ENCODE measurements around the gene TLE5.

Gene TLE5

DNA sequence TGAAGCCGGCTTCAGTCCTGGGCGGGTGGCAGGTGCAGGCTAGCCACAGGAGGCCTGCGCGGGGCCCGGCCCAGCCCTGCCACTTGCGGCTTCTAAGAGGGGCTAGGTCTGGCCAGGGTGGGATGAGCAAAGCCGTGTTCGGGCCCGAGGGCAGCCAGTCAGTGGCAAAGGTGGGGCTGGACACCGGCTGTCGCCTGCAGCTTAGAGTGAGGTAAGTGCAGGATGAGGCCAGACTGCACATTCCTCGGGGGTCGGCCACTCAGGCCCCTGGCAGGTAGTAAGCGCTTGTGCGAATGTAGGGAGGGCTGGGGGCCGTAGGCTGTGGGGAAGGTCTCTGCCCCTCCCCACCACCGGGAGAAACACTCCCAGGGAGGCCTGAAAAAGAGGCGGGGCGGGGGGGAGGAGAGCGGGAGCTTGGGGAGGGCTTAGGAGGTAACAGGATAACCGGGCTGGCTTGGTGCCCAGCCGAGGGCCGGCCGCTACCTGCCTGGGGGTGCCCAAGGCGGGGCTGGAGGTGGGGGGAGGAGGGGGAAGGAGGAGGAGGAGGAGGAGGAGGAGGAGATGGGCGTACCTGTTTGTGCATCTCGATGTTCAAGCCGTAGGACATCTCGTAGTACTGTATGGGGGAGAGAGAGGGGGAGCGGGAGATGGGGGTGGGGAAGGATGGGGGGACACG lies 6.4 kb downstream of the TLE5 start:
- no peak overlapping the region for H2BK12ac ChIP-seq (ENCODE audit: low read length)
- no peak overlapping the region for H4K8ac ChIP-seq (ENCODE audit: low read depth, low read length)
- H3K14ac ChIP-seq (ENCODE audit: low read length): peak overlapping the region; percentile 63
- H3K18ac ChIP-seq (ENCODE audit: low read length): peak overlapping the region; percentile 84
- H2AFZ ChIP-seq (ENCODE audit: low read length): no peak overlapping the region
- peaks cover 0 to 4% (median 0%) of the 10 kb centered on the region in 3 experiments for H3K27me3 ChIP-seq (ENCODE audit: control insufficient read depth in 3 of 3, insufficient read depth in 3 of 3, low read depth in 1 of 3, low read length in 3 of 3)
- no peak overlapping the region for H3K4me3 ChIP-seq (ENCODE audit: low read length in 2 of 2)
- no CpG with 5 or more reads among the region's 31 CpGs for WGBS, 2 donors (ENCODE audit: extremely low coverage in 2 of 2, insufficient read length in 2 of 2, insufficient replicate concordance in 1 of 2)
- H3K9ac ChIP-seq (ENCODE audit: low read depth, low read length, poor library complexity): peak overlapping the region; percentile 35
- H2BK15ac ChIP-seq (ENCODE audit: low read length): peak overlapping the region; percentile 80
- H3K4ac ChIP-seq (ENCODE audit: low read length): peak overlapping the region; percentile 38
- no peak overlapping the region for H3K27ac ChIP-seq (replicated peaks; ENCODE audit: low read length)
- peaks cover 13 to 78% of the 10 kb centered on the region in 2 donors for H3K36me3 ChIP-seq (replicated peaks in 1 of 2; ENCODE audit: control insufficient read depth in 2 of 2, insufficient read depth in 2 of 2, low read length in 2 of 2)
- peak overlapping the region; percentile 14 for H3K4me2 ChIP-seq (ENCODE audit: insufficient read depth, low read length, poor library complexity, severe bottlenecking)
- H4K91ac ChIP-seq (ENCODE audit: low read depth, low read length, poor library complexity): peak overlapping the region; percentile 81
- no peak overlapping the region for H2BK120ac ChIP-seq (ENCODE audit: low read depth, low read length)
- H3K4me1 ChIP-seq (ENCODE audit: control insufficient read depth in 2 of 2, insufficient read depth in 1 of 2, low read depth in 1 of 2, low read length in 2 of 2): peaks cover 4 to 17% of the 10 kb centered on the region in 2 donors
- peaks cover 0 to 3% of the 10 kb centered on the region in 2 donors for H3K9me3 ChIP-seq (replicated peaks in 1 of 2; ENCODE audit: control insufficient read depth in 2 of 2, insufficient read depth in 1 of 2, low read depth in 1 of 2, low read length in 2 of 2)
- H3K79me1 ChIP-seq (ENCODE audit: low read depth, low read length): no peaks in the 10 kb centered on the region
- no peak for DNase-seq (ENCODE audit: low spot score)
- H2BK5ac ChIP-seq (ENCODE audit: low read length): peak overlapping the region; percentile 79
- peak overlapping the region; percentile 81 for H2AK5ac ChIP-seq (ENCODE audit: low read depth, low read length)
- H3K23ac ChIP-seq (ENCODE audit: low read depth, low read length, poor library complexity): peak overlapping the region; percentile 62

DNA sequence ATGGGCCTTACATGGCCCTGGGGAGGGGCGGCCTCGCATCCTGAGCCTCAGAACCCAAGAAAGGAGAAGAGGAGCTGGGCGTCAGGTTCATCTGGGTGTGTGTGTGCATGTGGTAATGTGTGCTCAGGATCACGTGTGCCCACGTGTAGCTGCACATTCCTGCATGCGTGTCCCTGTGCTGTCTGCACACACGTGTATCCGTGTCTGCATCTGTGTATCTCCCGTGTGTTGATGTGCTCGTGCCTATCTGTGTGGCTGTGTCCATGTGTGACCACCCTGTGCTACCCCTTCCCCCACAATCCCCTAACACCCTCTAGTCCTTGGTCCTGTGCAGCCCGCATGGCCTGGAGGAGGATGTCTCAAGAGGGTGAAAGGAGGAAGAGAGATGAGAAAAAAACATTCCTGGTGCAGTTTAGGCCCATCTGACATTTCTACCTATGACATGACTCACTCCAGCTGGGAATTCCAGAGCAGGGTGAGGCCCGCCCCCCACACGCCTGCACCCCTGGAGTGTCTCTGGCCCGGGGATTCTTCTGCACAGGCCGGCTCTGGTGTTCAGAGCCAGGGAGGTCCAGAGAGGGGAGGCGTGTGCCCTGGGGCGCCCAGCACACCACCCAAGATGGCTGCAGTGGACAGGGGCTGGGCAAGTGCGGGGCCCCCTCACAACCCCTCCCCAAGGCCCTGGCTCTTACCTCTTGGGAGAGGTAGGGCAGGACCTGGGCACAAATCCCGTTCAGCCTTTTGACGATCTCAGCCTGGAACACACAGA lies 7.1 kb downstream of the TLE5 start:
- Histone ChIP-seq H3K4ac (ENCODE audit: low read length) (peak overlapping the region; percentile 38), H3K23ac (ENCODE audit: low read depth, low read length, poor library complexity) (peak overlapping the region; percentile 70), H3K9ac (ENCODE audit: low read depth, low read length, poor library complexity) (peak overlapping the region; percentile 74), H3K36me3 (replicated peaks in 1 of 2; ENCODE audit: control insufficient read depth in 2 of 2, insufficient read depth in 2 of 2, low read length in 2 of 2) (peaks cover 13 to 74% of the 10 kb centered on the region in 2 donors), H3K27ac (replicated peaks; ENCODE audit: low read length) (no peak overlapping the region), H2BK120ac (ENCODE audit: low read depth, low read length) (no peak overlapping the region), H2BK12ac (ENCODE audit: low read length) (peak overlapping the region; percentile 51), H3K4me1 (ENCODE audit: control insufficient read depth in 2 of 2, insufficient read depth in 1 of 2, low read depth in 1 of 2, low read length in 2 of 2) (peaks cover 4 to 17% of the 10 kb centered on the region in 2 donors), H3K9me3 (replicated peaks in 1 of 2; ENCODE audit: control insufficient read depth in 2 of 2, insufficient read depth in 1 of 2, low read depth in 1 of 2, low read length in 2 of 2) (peaks cover 0 to 3% of the 10 kb centered on the region in 2 donors), H3K4me3 (ENCODE audit: low read length in 2 of 2) (peak overlapping the region in 1 of 2 donors; percentile 59), H3K14ac (ENCODE audit: low read length) (peak overlapping the region; percentile 72), H4K91ac (ENCODE audit: low read depth, low read length, poor library complexity) (peak overlapping the region; percentile 81), H3K18ac (ENCODE audit: low read length) (peak overlapping the region; percentile 84), H3K79me1 (ENCODE audit: low read depth, low read length) (no peaks in the 10 kb centered on the region), H3K27me3 (ENCODE audit: control insufficient read depth in 3 of 3, insufficient read depth in 3 of 3, low read depth in 1 of 3, low read length in 3 of 3) (peaks cover 0 to 4% (median 0%) of the 10 kb centered on the region in 3 experiments), H4K8ac (ENCODE audit: low read depth, low read length) (no peak overlapping the region), H2AFZ (ENCODE audit: low read length) (no peak overlapping the region), H2AK5ac (ENCODE audit: low read depth, low read length) (peak overlapping the region; percentile 81), H2BK5ac (ENCODE audit: low read length) (peak overlapping the region; percentile 79), H3K4me2 (ENCODE audit: insufficient read depth, low read length, poor library complexity, severe bottlenecking) (no peak overlapping the region), H2BK15ac (ENCODE audit: low read length) (peak overlapping the region; percentile 80)
- no peak for DNase-seq (ENCODE audit: low spot score)
- no CpG with 5 or more reads among the region's 20 CpGs for WGBS, 2 donors (ENCODE audit: extremely low coverage in 2 of 2, insufficient read length in 2 of 2, insufficient replicate concordance in 1 of 2)

DNA sequence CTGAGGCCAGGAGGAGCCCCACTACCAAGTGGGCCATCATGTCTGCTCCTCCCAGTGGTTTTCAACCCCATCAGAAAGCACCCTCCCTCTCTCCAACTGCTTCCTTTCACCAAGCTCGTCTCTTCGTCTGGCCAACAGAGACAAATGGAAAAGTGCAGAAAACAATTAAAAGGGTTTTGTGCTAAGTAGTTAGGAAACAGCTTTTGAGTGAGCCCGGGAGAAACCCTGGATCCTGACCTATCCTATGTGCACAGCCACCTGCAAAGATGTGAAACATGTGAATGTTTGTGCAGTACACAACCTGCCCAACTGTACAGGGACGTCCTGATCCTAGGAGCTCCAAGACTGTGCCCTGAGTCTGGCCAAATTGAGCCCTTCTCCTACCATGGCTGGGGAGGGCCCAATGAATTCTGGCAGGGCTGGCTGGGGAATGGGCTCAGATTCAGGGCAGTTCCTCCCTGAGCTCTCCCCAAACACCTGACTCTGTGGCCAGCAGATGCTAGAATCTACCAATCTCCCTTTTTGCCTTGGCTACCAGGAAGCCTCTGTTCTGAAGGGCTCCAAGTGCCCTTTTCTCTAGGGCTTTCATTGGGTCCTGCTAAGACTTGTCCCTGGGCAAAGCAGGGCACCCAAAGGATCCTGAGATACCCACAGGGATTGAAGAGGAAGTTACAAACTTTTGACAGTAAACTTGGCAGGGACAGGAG lies 7.9 kb downstream of the TLE5 start:
- H2AFZ ChIP-seq (ENCODE audit: low read length): no peak overlapping the region
- no peak overlapping the region for H2BK12ac ChIP-seq (ENCODE audit: low read length)
- no peak for DNase-seq (ENCODE audit: low spot score)
- H3K4me3 ChIP-seq (ENCODE audit: low read length in 2 of 2): no peak overlapping the region
- no peak overlapping the region for H3K18ac ChIP-seq (ENCODE audit: low read length)
- WGBS, 2 donors (ENCODE audit: extremely low coverage in 2 of 2, insufficient read length in 2 of 2, insufficient replicate concordance in 1 of 2): no CpG with 5 or more reads among the region's 4 CpGs
- H2AK5ac ChIP-seq (ENCODE audit: low read depth, low read length): no peak overlapping the region
- no peak overlapping the region for H3K4ac ChIP-seq (ENCODE audit: low read length)
- H4K91ac ChIP-seq (ENCODE audit: low read depth, low read length, poor library complexity): no peak overlapping the region
- peaks cover 0 to 4% (median 0%) of the 10 kb centered on the region in 3 experiments for H3K27me3 ChIP-seq (ENCODE audit: control insufficient read depth in 3 of 3, insufficient read depth in 3 of 3, low read depth in 1 of 3, low read length in 3 of 3)
- H3K36me3 ChIP-seq (replicated peaks in 1 of 2; ENCODE audit: control insufficient read depth in 2 of 2, insufficient read depth in 2 of 2, low read length in 2 of 2): peaks cover 9 to 68% of the 10 kb centered on the region in 2 donors
- H3K27ac ChIP-seq (replicated peaks; ENCODE audit: low read length): no peak overlapping the region
- H3K4me1 ChIP-seq (ENCODE audit: control insufficient read depth in 2 of 2, insufficient read depth in 1 of 2, low read depth in 1 of 2, low read length in 2 of 2): peaks cover 4 to 17% of the 10 kb centered on the region in 2 donors
- H3K4me2 ChIP-seq (ENCODE audit: insufficient read depth, low read length, poor library complexity, severe bottlenecking): no peak overlapping the region
- H3K9me3 ChIP-seq (replicated peaks in 1 of 2; ENCODE audit: control insufficient read depth in 2 of 2, insufficient read depth in 1 of 2, low read depth in 1 of 2, low read length in 2 of 2): peaks cover 0 to 2% of the 10 kb centered on the region in 2 donors
- H3K79me1 ChIP-seq (ENCODE audit: low read depth, low read length): no peaks in the 10 kb centered on the region
- no peak overlapping the region for H2BK5ac ChIP-seq (ENCODE audit: low read length)
- no peak overlapping the region for H3K9ac ChIP-seq (ENCODE audit: low read depth, low read length, poor library complexity)
- H3K14ac ChIP-seq (ENCODE audit: low read length): no peak overlapping the region
- no peak overlapping the region for H4K8ac ChIP-seq (ENCODE audit: low read depth, low read length)
- H2BK120ac ChIP-seq (ENCODE audit: low read depth, low read length): no peak overlapping the region
- H3K23ac ChIP-seq (ENCODE audit: low read depth, low read length, poor library complexity): no peak overlapping the region
- no peak overlapping the region for H2BK15ac ChIP-seq (ENCODE audit: low read length)

Data from neuronal stem cell (in vitro differentiated cells).